PFSK-1 (cell line): ENCODE data around the gene LTBP1. TPM values are rescaled to one million over a fixed set of nuclear protein-coding genes. Genes with fewer than 3 reads are reported as not detected.

Experiments used
- FOXP2 ChIP-seq: optimal IDR thresholded peaks from 2 replicates; pipeline ENCODE3; 2011; ENCODE audit warnings: borderline replicate concordance, control low read depth, inconsistent platforms; ENCODE audit not compliant: insufficient read depth; ENCODE audit errors: extremely low read length, extremely low read depth
- POLR2AphosphoS5 ChIP-seq: IDR thresholded peaks from 2 replicates; pipeline ENCODE4 v1.6.1; 2012; ENCODE audit warnings: low read depth, mild to moderate bottlenecking, control low read depth, low read length, moderate library complexity
- SIN3A ChIP-seq: IDR thresholded peaks from 2 replicates; pipeline ENCODE4 v1.6.1; 2012; ENCODE audit warnings: mild to moderate bottlenecking, low read length, moderate library complexity, borderline replicate concordance; ENCODE audit not compliant: insufficient read depth
- TAF1 ChIP-seq: IDR thresholded peaks from 2 replicates; pipeline ENCODE4 v1.6.1; 2012; ENCODE audit warnings: low read length, control low read depth, borderline replicate concordance; ENCODE audit not compliant: insufficient read depth
- polyA plus RNA-seq: library from polyadenylated mRNA; unstranded; fragments of >200 nt; gene quantifications from one replicate; pipeline ENCODE4 v1.2.1, GENCODE V29; 2012; ENCODE audit warnings: low read depth, missing spikeins; ENCODE audit not compliant: insufficient read length
- TF ChIP-seq, protein P1 (sequence below), 2 experiments: IDR thresholded peaks; 2 replicates each; pipeline versions ENCODE4 v1.6.1 to v1.8.0; 2011 to 2012; ENCODE audit warnings: low read depth in 2 of 2, low read length in 2 of 2, control low read depth in 1 of 2, inconsistent platforms in 1 of 2, mild to moderate bottlenecking in 1 of 2, moderate library complexity in 1 of 2; ENCODE audit not compliant: insufficient read depth in 1 of 2

Gene LTBP1, protein sequence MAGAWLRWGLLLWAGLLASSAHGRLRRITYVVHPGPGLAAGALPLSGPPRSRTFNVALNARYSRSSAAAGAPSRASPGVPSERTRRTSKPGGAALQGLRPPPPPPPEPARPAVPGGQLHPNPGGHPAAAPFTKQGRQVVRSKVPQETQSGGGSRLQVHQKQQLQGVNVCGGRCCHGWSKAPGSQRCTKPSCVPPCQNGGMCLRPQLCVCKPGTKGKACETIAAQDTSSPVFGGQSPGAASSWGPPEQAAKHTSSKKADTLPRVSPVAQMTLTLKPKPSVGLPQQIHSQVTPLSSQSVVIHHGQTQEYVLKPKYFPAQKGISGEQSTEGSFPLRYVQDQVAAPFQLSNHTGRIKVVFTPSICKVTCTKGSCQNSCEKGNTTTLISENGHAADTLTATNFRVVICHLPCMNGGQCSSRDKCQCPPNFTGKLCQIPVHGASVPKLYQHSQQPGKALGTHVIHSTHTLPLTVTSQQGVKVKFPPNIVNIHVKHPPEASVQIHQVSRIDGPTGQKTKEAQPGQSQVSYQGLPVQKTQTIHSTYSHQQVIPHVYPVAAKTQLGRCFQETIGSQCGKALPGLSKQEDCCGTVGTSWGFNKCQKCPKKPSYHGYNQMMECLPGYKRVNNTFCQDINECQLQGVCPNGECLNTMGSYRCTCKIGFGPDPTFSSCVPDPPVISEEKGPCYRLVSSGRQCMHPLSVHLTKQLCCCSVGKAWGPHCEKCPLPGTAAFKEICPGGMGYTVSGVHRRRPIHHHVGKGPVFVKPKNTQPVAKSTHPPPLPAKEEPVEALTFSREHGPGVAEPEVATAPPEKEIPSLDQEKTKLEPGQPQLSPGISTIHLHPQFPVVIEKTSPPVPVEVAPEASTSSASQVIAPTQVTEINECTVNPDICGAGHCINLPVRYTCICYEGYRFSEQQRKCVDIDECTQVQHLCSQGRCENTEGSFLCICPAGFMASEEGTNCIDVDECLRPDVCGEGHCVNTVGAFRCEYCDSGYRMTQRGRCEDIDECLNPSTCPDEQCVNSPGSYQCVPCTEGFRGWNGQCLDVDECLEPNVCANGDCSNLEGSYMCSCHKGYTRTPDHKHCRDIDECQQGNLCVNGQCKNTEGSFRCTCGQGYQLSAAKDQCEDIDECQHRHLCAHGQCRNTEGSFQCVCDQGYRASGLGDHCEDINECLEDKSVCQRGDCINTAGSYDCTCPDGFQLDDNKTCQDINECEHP (N-terminal part only)
- polyA plus RNA-seq = 15.8 TPM

DNA sequence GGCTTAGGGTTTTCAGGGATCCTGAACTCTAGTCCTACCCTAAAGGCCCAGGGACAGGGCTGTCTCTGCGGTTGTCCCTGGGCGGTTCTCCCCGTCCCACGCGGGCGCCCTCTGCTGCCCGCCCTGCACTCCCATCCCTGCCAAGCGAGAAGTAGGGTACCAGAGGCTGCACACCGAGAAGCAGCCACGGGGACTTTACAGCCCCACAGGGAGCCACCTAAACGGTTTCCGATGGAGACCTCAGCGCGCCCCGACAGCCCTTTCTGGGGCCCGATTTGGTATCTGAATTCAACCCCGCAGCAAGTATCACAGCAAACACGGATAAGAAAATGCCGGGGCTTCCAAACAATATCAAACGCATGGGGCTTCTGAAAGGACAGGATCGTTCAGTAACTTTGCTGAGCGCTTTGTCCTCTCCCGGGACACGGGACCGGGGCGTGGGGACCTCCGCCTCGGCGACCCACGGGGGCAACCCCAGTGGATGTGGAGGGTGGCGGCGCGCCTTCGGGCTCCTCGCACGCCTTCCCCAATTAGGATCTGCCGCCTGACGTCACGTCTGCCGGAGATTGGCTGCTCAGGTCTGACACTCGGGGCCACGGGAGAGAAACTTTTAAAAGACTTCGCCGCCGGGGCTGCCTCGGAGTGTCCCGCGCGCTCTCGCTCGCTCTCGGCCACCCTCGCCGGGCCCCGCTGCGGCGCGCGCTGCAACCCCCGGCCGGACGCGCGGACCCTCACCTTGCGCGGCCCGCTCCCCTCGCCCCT lies at the start of gene LTBP1:
LTBP1 (plus strand) TSS at position 640 of the 762 bp plus-strand sequence. CDS start 372 bp downstream, outside the sequence.
- TF ChIP-seq SIN3A = no peak
- TF ChIP-seq TAF1 = no peak
- TF ChIP-seq FOXP2 = peak; percentile 71
- TF ChIP-seq, protein P1, sequence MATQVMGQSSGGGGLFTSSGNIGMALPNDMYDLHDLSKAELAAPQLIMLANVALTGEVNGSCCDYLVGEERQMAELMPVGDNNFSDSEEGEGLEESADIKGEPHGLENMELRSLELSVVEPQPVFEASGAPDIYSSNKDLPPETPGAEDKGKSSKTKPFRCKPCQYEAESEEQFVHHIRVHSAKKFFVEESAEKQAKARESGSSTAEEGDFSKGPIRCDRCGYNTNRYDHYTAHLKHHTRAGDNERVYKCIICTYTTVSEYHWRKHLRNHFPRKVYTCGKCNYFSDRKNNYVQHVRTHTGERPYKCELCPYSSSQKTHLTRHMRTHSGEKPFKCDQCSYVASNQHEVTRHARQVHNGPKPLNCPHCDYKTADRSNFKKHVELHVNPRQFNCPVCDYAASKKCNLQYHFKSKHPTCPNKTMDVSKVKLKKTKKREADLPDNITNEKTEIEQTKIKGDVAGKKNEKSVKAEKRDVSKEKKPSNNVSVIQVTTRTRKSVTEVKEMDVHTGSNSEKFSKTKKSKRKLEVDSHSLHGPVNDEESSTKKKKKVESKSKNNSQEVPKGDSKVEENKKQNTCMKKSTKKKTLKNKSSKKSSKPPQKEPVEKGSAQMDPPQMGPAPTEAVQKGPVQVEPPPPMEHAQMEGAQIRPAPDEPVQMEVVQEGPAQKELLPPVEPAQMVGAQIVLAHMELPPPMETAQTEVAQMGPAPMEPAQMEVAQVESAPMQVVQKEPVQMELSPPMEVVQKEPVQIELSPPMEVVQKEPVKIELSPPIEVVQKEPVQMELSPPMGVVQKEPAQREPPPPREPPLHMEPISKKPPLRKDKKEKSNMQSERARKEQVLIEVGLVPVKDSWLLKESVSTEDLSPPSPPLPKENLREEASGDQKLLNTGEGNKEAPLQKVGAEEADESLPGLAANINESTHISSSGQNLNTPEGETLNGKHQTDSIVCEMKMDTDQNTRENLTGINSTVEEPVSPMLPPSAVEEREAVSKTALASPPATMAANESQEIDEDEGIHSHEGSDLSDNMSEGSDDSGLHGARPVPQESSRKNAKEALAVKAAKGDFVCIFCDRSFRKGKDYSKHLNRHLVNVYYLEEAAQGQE (IDR thresholded peaks at IDR 0.05; ENCODE audit: insufficient read depth in 1 of 2, low read depth in 2 of 2, low read length in 2 of 2) = no peak
- TF ChIP-seq POLR2AphosphoS5 = no peak

DNA sequence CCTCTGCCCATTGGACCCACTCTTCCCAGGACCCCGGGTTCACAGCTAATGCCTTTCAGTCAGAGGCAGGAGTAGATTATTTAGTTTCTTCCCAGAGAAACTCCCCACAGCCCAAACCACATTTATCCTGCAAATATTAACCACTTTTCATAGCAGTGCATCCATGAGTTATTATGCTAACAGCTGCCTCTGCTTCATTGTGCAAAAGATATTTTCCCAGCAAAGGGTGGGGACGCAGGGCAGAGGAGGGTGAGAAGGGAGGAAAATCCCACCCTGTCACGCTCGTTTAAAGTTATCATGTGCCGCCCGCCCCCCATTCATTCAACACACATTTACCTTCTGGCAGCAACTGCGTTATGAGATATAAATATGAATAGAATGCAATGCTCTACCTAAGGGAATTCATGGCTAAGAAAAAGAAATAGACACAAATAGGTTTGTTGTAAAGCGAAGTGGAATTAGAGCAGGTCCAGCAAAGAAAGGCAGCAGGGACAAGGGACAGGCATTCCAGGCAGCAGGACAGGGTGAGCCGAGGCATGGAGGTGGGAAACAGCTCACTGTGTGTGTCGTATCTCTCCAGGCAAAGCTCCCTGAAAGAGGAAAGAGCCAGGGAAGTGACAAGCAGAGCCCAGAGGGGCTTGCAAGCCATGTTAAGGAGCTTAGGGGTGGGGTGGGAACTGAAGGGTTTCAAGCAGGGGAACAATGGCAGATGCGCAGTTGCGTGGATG lies 46.3 kb upstream of the LTBP1 start:
- TF ChIP-seq, protein P1 (IDR thresholded peaks at IDR 0.05; ENCODE audit: insufficient read depth in 1 of 2, low read depth in 2 of 2, low read length in 2 of 2) = no peak
- TF ChIP-seq FOXP2 = no peak
- no peak for TF ChIP-seq TAF1
- no peak for TF ChIP-seq POLR2AphosphoS5
- TF ChIP-seq SIN3A = no peak

DNA sequence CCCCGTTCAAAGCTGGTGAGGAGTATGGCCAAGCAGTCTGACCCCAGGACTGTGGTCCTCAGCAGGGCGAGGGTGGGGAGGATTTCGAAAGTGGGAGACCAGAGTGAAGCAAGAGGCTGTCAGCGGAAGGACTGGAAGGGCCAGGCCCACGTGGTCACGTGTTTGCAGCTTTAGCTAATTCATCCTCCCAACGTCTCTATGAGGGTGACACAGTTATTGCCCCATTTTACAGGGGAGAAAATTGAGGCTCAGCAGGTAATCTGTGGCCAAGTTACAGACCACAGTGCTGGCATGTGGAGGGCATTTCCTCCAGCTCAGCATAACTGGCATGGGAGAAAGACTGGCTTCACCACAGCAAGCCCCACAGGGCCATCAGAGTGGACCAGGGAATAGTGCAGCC lies 45.4 kb upstream of the LTBP1 start:
- TF ChIP-seq, protein P1 (IDR thresholded peaks at IDR 0.05; ENCODE audit: insufficient read depth in 1 of 2, low read depth in 2 of 2, low read length in 2 of 2) = no peak
- TF ChIP-seq FOXP2 (no peak), POLR2AphosphoS5 (no peak), TAF1 (no peak), SIN3A (no peak)

DNA sequence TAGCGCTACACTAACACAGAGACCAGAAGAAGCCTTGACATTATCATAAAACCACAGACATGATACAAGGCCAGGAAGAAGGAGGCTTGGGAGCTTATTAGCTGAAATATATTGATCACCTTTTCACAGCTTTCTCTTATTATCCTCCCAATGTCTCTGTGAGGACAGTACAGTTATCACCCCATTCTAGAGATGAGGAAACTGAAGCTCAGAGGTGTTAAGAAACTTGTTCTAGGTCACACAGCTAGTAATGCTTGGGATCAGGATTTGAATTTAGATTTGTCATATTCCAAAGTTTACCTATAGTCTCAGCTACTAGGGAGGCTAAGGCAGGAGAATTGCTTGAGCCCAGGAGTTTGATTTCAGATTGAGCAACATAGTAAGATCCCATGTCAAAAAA lies 44.6 kb upstream of the LTBP1 start:
- TF ChIP-seq, protein P1 (IDR thresholded peaks at IDR 0.05; ENCODE audit: insufficient read depth in 1 of 2, low read depth in 2 of 2, low read length in 2 of 2) = no peak
- TF ChIP-seq SIN3A = no peak
- TF ChIP-seq FOXP2 = no peak
- no peak for TF ChIP-seq TAF1
- TF ChIP-seq POLR2AphosphoS5 = no peak
